H9 (cell line): ENCODE data around the gene TOR1B. TPM values are rescaled to one million over a fixed set of nuclear protein-coding genes. Genes with fewer than 3 reads are reported as not detected.

Source experiments
- DNase-seq: peaks from one replicate; pipeline ENCODE4 v3.0.0-alpha.2; 2017
- H2AFZ ChIP-seq: one replicate; pipeline ENCODE4 v1.6.1; 2013; ENCODE audit warnings: mild to moderate bottlenecking, low read length, control low read depth, moderate library complexity
- H2AK5ac ChIP-seq: 2 replicates; pipeline ENCODE4 v1.6.1; 2013; ENCODE audit warnings: low read length, control low read depth, mixed read lengths; ENCODE audit not compliant: insufficient read length
- H2BK120ac ChIP-seq: one replicate; pipeline ENCODE4 v1.6.1; 2013; ENCODE audit warnings: low read depth, mild to moderate bottlenecking, low read length, control low read depth, inconsistent platforms; ENCODE audit not compliant: poor library complexity, severe bottlenecking
- H2BK12ac ChIP-seq: 2 replicates; pipeline ENCODE4 v1.6.1; 2013; ENCODE audit warnings: low read length, control low read depth, mixed read lengths, low read depth; ENCODE audit not compliant: insufficient read length
- H2BK15ac ChIP-seq: 2 replicates; pipeline ENCODE4 v1.6.1; 2013; ENCODE audit warnings: low read depth, low read length, control low read depth
- H2BK20ac ChIP-seq: one replicate; pipeline ENCODE4 v1.6.1; 2013; ENCODE audit warnings: low read depth, mild to moderate bottlenecking, low read length, control low read depth, inconsistent platforms; ENCODE audit not compliant: poor library complexity, severe bottlenecking
- H2BK5ac ChIP-seq: 2 replicates; pipeline ENCODE4 v1.6.1; 2013; ENCODE audit warnings: low read length, control low read depth, mixed read lengths; ENCODE audit not compliant: insufficient read length
- H3K14ac ChIP-seq: 2 replicates; pipeline ENCODE4 v1.6.1; 2013; ENCODE audit warnings: low read length, control low read depth; ENCODE audit not compliant: insufficient read depth
- H3K18ac ChIP-seq: 2 replicates; pipeline ENCODE4 v1.6.1; 2013; ENCODE audit warnings: low read depth, mild to moderate bottlenecking, mixed read lengths, low read length, control low read depth; ENCODE audit not compliant: insufficient read length
- H3K23ac ChIP-seq: 2 replicates; pipeline ENCODE4 v1.6.1; 2013; ENCODE audit warnings: low read length, control low read depth, mixed read lengths, low read depth; ENCODE audit not compliant: insufficient read length
- H3K23me2 ChIP-seq: 2 replicates; pipeline ENCODE4 v1.6.1; 2013; ENCODE audit warnings: low read depth, mild to moderate bottlenecking, mixed read lengths, low read length, control low read depth; ENCODE audit not compliant: insufficient read length, poor library complexity, severe bottlenecking
- H3K27ac ChIP-seq: 2 replicates; pipeline ENCODE4 v1.5.1; 2013; ENCODE audit warnings: low read length, control low read depth, mixed read lengths, low read depth; ENCODE audit not compliant: insufficient read length
- H3K27me3 ChIP-seq: 2 replicates; pipeline ENCODE4 v1.6.1; 2013; ENCODE audit warnings: low read length, control low read depth, inconsistent platforms; ENCODE audit not compliant: insufficient read depth
- H3K4ac ChIP-seq: 2 replicates; pipeline ENCODE4 v1.6.1; 2013; ENCODE audit warnings: low read depth, mild to moderate bottlenecking, control low read depth, inconsistent platforms, low read length, moderate library complexity
- H3K4me1 ChIP-seq: 2 replicates; pipeline ENCODE4 v1.6.1; 2013; ENCODE audit warnings: low read length, control low read depth, inconsistent platforms; ENCODE audit not compliant: insufficient read depth
- H3K4me2 ChIP-seq: 2 replicates; pipeline ENCODE4 v1.6.1; 2013; ENCODE audit warnings: low read length, control low read depth, mixed read lengths; ENCODE audit not compliant: insufficient read length, insufficient read depth
- H3K56ac ChIP-seq: 2 replicates; pipeline ENCODE4 v1.6.1; 2013; ENCODE audit warnings: low read depth, mild to moderate bottlenecking, mixed read lengths, low read length, control low read depth; ENCODE audit not compliant: insufficient read length
- H3K79me1 ChIP-seq: 2 replicates; pipeline ENCODE4 v1.6.1; 2013; ENCODE audit warnings: low read depth, mild to moderate bottlenecking, moderate library complexity, low read length, control low read depth, inconsistent platforms; ENCODE audit not compliant: insufficient read depth, poor library complexity, severe bottlenecking
- H3K79me2 ChIP-seq: 2 replicates; pipeline ENCODE4 v1.6.1; 2013; ENCODE audit warnings: low read length, control low read depth, inconsistent platforms; ENCODE audit not compliant: insufficient read depth
- H3K9ac ChIP-seq: 2 replicates; pipeline ENCODE4 v1.6.1; 2013; ENCODE audit warnings: low read length, control low read depth, mixed read lengths; ENCODE audit not compliant: insufficient read length; ENCODE audit errors: extremely low read depth
- H3K9me3 ChIP-seq: one replicate; pipeline ENCODE4 v1.6.1; 2013; ENCODE audit warnings: low read depth, low read length, inconsistent platforms; ENCODE audit not compliant: control insufficient read depth
- H3T11ph ChIP-seq: one replicate; pipeline ENCODE4 v1.6.1; 2013; ENCODE audit warnings: mild to moderate bottlenecking, low read length, control low read depth, inconsistent platforms
- H4K20me1 ChIP-seq: one replicate; pipeline ENCODE4 v1.6.1; 2013; ENCODE audit not compliant: control insufficient read depth, insufficient read length, insufficient read depth
- H4K5ac ChIP-seq: 2 replicates; pipeline ENCODE4 v1.6.1; 2013; ENCODE audit warnings: low read depth, mild to moderate bottlenecking, mixed read lengths, low read length, control low read depth; ENCODE audit not compliant: insufficient read length
- H4K8ac ChIP-seq: replicated peaks from 2 replicates; pipeline ENCODE4 v1.6.1; 2013; ENCODE audit warnings: low read length, control low read depth, mixed read lengths, low read depth; ENCODE audit not compliant: insufficient read length
- H4K91ac ChIP-seq: 2 replicates; pipeline ENCODE4 v1.6.1; 2013; ENCODE audit warnings: low read depth, mild to moderate bottlenecking, moderate library complexity, mixed read lengths, low read length, control low read depth; ENCODE audit not compliant: insufficient read length
- H3K27ac Mint-ChIP-seq, 3 experiments: 2 replicates in 2 of 3; 3 replicates in 1 of 3; pipeline ENCODE4 v1.8.0; 2020 to 2021; ENCODE audit warnings: mixed read lengths in 3 of 3, mild to moderate bottlenecking in 1 of 3, moderate library complexity in 1 of 3
- H3K27me3 Mint-ChIP-seq: 2 replicates; pipeline ENCODE4 v1.8.0; 2021; ENCODE audit warnings: low read depth, mild to moderate bottlenecking, moderate library complexity, mixed read lengths
- H3K36me3 Mint-ChIP-seq, 3 experiments: 2 replicates in 2 of 3; 3 replicates in 1 of 3; pipeline ENCODE4 v1.8.0; 2020 to 2021; ENCODE audit warnings: low read depth in 3 of 3, mixed read lengths in 3 of 3; ENCODE audit not compliant: insufficient read depth in 1 of 3
- H3K4me1 Mint-ChIP-seq, 2 experiments: 2 replicates each; pipeline ENCODE4 v1.8.0; 2020; ENCODE audit warnings: mixed read lengths in 2 of 2
- H3K4me3 Mint-ChIP-seq, 2 experiments: 2 replicates in 1 of 2; 3 replicates in 1 of 2; pipeline ENCODE4 v1.8.0; 2020 to 2021; ENCODE audit warnings: mild to moderate bottlenecking in 2 of 2, mixed read lengths in 2 of 2, moderate library complexity in 1 of 2
- H3K9me3 Mint-ChIP-seq, 2 experiments: 2 replicates in 1 of 2; 3 replicates in 1 of 2; pipeline ENCODE4 v1.8.0; 2020; ENCODE audit warnings: mild to moderate bottlenecking in 2 of 2, mixed read lengths in 2 of 2, moderate library complexity in 1 of 2
- WGBS: extraction: QIAGEN DNeasy Blood & Tissue Kit; methylation state at CpG from one replicate; pipeline ENCODE4 v1.1.7; 2013; ENCODE audit warnings: missing lambda C conversion rate, low lambda C conversion rate, mixed read lengths; ENCODE audit not compliant: insufficient read length; ENCODE audit errors: extremely low coverage; 5-methylcytosine and 5-hydroxymethylcytosine counted together
- total RNA-seq: library from RNA; stranded (reverse); gene quantifications from 2 replicates; pipeline ENCODE4 v1.2.1, GENCODE V29; 2021
- TF ChIP-seq, protein P1 (sequence below): fragments of 200-600 bp; sonication (generic); conservative IDR thresholded peaks from 3 replicates; pipeline ENCODE4 v1.8.0; 2021; ENCODE audit warnings: antibody characterized with exemption, mild to moderate bottlenecking

The TOR1B gene
- total RNA-seq, 1 experiment from 2014 or later, result 18.1 TPM

- Histone ChIP-seq H3K4ac (no peak overlapping the region), H2AK5ac (no peak overlapping the region), H3K79me2 (no peaks in the 10 kb centered on the region; the same call in 1 of the 2 replicates), H2BK20ac (no peak overlapping the region), H3K27ac (no peak overlapping the region), H3K56ac (no peak overlapping the region), H2BK15ac (no peak overlapping the region), H4K91ac (no peak overlapping the region), H3K9ac (peak overlapping the region; percentile 65), H3K14ac (no peak overlapping the region), H3K18ac (no peak overlapping the region), H4K5ac (no peak overlapping the region), H2BK12ac (no peak overlapping the region), H4K20me1 (no peaks in the 10 kb centered on the region), H4K8ac (no peak overlapping the region), H3T11ph (no peak overlapping the region), H2BK5ac (no peak overlapping the region), H3K4me1 (no peaks in the 10 kb centered on the region), H3K9me3 (no peaks in the 10 kb centered on the region), H3K23me2 (peaks cover 5% of the 10 kb centered on the region), H3K79me1 (peaks cover 3% of the 10 kb centered on the region), H2BK120ac (no peak overlapping the region), H3K23ac (no peak overlapping the region), H3K4me2 (peak overlapping the region; percentile 66), H2AFZ (no peak overlapping the region), H3K27me3 (no peaks in the 10 kb centered on the region)
- no CpG with 5 or more reads among the region's 26 CpGs for WGBS
- H3K36me3 Mint-ChIP-seq, result peaks cover 18 to 51% (median 40%) of the 10 kb centered on the region in 3 experiments; a peak in 6 of 7 replicates
- DNase-seq, result peak; percentile 55
- H3K27me3 Mint-ChIP-seq, result no peaks in the 10 kb centered on the region
- TF ChIP-seq, protein P1, sequence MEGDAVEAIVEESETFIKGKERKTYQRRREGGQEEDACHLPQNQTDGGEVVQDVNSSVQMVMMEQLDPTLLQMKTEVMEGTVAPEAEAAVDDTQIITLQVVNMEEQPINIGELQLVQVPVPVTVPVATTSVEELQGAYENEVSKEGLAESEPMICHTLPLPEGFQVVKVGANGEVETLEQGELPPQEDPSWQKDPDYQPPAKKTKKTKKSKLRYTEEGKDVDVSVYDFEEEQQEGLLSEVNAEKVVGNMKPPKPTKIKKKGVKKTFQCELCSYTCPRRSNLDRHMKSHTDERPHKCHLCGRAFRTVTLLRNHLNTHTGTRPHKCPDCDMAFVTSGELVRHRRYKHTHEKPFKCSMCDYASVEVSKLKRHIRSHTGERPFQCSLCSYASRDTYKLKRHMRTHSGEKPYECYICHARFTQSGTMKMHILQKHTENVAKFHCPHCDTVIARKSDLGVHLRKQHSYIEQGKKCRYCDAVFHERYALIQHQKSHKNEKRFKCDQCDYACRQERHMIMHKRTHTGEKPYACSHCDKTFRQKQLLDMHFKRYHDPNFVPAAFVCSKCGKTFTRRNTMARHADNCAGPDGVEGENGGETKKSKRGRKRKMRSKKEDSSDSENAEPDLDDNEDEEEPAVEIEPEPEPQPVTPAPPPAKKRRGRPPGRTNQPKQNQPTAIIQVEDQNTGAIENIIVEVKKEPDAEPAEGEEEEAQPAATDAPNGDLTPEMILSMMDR, result no peak
- H3K4me1 Mint-ChIP-seq, result peaks cover 7 to 9% of the 10 kb centered on the region in 2 experiments
- H3K27ac Mint-ChIP-seq, result peak overlapping the region; percentile 19 to 84 (median 49); a peak in 4 of 7 replicates
- peak overlapping the region; percentile 77 to 87 for H3K4me3 Mint-ChIP-seq
- H3K9me3 Mint-ChIP-seq, result no peaks in the 10 kb centered on the region
Observed at GRCh38 chr9:129822898-129823541, 20.0 kb downstream of the TOR1B start.
